ENCODE results near the gene KCTD7. TPM values are rescaled to one million over a fixed set of nuclear protein-coding genes. Genes with fewer than 3 reads are reported as not detected.

KCTD7 gene
- total RNA-seq, 1 experiment from 2014 or later, result 11.6 TPM

DNA sequence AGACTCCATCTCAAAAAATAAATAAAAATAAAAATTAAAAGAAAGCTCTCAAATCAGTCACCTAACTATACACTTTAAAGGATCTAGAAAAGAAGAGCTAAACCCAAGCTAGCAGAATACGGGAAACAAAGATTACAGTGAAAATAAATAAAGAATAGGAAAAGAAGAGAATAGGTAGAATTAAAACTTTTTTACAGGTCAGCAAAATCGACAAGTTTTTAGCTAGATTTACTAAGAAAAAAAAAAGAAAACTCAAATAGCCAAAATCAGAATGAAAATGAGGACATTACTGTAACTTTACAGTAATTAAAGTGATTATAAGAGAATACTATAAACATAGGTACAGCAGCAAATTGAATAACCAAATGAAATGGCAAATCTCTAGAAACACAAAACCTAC lies 60.4 kb downstream of the KCTD7 start:
- Mint-ChIP-seq H3K9me3 (peaks cover 13% of the 10 kb centered on the region), H3K4me1 (peaks cover 1% of the 10 kb centered on the region), H3K27ac (no peak overlapping the region), H3K27me3 (ENCODE audit: low read depth) (no peaks in the 10 kb centered on the region; the same call in 1 of the 2 replicates), H3K4me3 (no peak overlapping the region), H3K36me3 (peaks cover 7% of the 10 kb centered on the region)
- TF ChIP-seq ZNF232 (CRISPR knock-in tag; IDR thresholded peaks at IDR 0.05) (no peak), GTF2I (CRISPR knock-in tag; conservative IDR thresholded peaks at IDR 0.05) (no peak), MYBL2 (CRISPR knock-in tag; IDR thresholded peaks at IDR 0.05) (no peak), ZBTB21 (CRISPR knock-in tag; IDR thresholded peaks at IDR 0.05; ENCODE audit: borderline replicate concordance) (no peak), JAZF1 (CRISPR knock-in tag; IDR thresholded peaks at IDR 0.05) (no peak), ZNF671 (CRISPR knock-in tag; IDR thresholded peaks at IDR 0.05) (no peak), RORB (CRISPR knock-in tag; IDR thresholded peaks at IDR 0.05) (no peak), ZNF396 (CRISPR knock-in tag; IDR thresholded peaks at IDR 0.05; ENCODE audit: borderline replicate concordance) (no peak), ZNF219 (CRISPR knock-in tag; IDR thresholded peaks at IDR 0.05; ENCODE audit: borderline replicate concordance) (no peak)
- TF ChIP-seq, protein P1, sequence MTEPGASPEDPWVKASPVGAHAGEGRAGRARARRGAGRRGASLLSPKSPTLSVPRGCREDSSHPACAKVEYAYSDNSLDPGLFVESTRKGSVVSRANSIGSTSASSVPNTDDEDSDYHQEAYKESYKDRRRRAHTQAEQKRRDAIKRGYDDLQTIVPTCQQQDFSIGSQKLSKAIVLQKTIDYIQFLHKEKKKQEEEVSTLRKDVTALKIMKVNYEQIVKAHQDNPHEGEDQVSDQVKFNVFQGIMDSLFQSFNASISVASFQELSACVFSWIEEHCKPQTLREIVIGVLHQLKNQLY (CRISPR knock-in tag; IDR thresholded peaks at IDR 0.05), result no peak
- TF ChIP-seq, protein P2, sequence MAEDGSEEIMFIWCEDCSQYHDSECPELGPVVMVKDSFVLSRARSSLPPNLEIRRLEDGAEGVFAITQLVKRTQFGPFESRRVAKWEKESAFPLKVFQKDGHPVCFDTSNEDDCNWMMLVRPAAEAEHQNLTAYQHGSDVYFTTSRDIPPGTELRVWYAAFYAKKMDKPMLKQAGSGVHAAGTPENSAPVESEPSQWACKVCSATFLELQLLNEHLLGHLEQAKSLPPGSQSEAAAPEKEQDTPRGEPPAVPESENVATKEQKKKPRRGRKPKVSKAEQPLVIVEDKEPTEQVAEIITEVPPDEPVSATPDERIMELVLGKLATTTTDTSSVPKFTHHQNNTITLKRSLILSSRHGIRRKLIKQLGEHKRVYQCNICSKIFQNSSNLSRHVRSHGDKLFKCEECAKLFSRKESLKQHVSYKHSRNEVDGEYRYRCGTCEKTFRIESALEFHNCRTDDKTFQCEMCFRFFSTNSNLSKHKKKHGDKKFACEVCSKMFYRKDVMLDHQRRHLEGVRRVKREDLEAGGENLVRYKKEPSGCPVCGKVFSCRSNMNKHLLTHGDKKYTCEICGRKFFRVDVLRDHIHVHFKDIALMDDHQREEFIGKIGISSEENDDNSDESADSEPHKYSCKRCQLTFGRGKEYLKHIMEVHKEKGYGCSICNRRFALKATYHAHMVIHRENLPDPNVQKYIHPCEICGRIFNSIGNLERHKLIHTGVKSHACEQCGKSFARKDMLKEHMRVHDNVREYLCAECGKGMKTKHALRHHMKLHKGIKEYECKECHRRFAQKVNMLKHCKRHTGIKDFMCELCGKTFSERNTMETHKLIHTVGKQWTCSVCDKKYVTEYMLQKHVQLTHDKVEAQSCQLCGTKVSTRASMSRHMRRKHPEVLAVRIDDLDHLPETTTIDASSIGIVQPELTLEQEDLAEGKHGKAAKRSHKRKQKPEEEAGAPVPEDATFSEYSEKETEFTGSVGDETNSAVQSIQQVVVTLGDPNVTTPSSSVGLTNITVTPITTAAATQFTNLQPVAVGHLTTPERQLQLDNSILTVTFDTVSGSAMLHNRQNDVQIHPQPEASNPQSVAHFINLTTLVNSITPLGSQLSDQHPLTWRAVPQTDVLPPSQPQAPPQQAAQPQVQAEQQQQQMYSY (CRISPR knock-in tag; IDR thresholded peaks at IDR 0.05), result no peak
- TF ChIP-seq, protein P3, sequence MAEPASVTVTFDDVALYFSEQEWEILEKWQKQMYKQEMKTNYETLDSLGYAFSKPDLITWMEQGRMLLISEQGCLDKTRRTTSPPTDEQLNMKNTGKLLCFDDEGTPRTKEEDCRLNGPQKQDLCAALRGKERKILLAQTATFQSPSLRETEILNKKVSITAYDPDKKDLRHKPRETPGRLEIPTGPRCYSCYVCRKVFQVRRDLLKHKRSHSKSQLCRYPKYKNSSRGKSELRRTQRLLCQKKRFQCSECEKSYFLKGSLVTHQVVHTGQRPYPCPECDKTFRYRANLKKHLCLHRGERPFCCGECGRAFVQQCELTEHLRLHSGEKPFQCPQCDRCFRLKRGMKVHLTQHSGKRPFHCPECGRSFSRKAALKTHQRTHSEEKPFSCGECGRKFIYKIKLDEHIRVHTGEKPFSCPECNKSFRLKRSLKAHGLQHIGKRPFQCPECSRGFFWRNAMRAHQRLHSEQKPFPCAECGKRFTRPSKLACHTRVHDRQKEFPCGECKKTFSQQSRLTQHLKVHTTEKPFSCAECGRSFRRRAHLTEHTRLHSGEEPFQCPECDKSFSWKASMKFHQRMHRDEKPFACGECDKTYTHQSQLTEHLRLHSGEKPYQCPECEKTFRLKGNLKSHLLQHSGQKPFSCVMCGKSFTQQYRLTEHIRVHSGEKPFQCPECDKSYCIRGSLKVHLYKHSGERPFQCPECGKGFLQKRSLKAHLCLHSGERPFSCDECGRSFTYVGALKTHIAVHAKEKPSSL (CRISPR knock-in tag; conservative IDR thresholded peaks at IDR 0.05), result no peak
- POLR2A ChIA-PET, result no interaction called here
- DNase-seq (ENCODE audit: low spot score) (no peak), ATAC-seq (no peak)
- CTCF ChIA-PET, result interaction anchor here (0.6 kb wide), 1 partner anchor 10 kb away, joined by 3 read pairs; no protein-coding TSS in a partner anchor

DNA sequence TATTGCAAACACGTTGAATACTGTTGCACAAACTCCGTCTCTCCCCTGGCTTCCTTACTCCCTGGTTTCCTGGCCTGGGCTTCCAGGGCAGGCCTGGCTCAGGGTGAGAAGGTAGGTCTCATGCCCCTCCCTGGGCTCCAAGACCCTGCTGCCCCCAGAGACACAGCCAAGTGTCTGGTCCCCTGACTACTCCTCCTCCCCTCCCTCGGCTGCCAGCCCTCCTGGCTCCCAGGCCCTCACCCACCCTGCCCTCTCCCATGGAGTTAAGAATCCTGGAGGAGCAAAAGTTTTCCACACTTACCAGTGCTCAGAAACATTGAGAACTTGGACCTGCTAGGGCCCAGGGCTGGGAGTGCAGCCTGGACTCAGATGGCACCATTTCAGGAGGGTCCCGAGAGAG lies 64.7 kb downstream of the KCTD7 start:
- H3K4me3 Mint-ChIP-seq, result no peak overlapping the region
- ChIA-PET POLR2A (no interaction called here), CTCF (no interaction called here)
- no peaks in the 10 kb centered on the region; the same call in 1 of the 2 replicates for H3K27me3 Mint-ChIP-seq (ENCODE audit: low read depth)
- peaks cover 6% of the 10 kb centered on the region for H3K4me1 Mint-ChIP-seq
- peaks cover 3% of the 10 kb centered on the region for H3K9me3 Mint-ChIP-seq
- peaks cover 2% of the 10 kb centered on the region for H3K36me3 Mint-ChIP-seq
- no peak overlapping the region for H3K27ac Mint-ChIP-seq
- DNase-seq (ENCODE audit: low spot score) (no peak), ATAC-seq (no peak)
- TF ChIP-seq, protein P4, sequence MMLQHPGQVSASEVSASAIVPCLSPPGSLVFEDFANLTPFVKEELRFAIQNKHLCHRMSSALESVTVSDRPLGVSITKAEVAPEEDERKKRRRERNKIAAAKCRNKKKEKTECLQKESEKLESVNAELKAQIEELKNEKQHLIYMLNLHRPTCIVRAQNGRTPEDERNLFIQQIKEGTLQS (CRISPR knock-in tag; conservative IDR thresholded peaks at IDR 0.05), result no peak
- TF ChIP-seq, protein P5, sequence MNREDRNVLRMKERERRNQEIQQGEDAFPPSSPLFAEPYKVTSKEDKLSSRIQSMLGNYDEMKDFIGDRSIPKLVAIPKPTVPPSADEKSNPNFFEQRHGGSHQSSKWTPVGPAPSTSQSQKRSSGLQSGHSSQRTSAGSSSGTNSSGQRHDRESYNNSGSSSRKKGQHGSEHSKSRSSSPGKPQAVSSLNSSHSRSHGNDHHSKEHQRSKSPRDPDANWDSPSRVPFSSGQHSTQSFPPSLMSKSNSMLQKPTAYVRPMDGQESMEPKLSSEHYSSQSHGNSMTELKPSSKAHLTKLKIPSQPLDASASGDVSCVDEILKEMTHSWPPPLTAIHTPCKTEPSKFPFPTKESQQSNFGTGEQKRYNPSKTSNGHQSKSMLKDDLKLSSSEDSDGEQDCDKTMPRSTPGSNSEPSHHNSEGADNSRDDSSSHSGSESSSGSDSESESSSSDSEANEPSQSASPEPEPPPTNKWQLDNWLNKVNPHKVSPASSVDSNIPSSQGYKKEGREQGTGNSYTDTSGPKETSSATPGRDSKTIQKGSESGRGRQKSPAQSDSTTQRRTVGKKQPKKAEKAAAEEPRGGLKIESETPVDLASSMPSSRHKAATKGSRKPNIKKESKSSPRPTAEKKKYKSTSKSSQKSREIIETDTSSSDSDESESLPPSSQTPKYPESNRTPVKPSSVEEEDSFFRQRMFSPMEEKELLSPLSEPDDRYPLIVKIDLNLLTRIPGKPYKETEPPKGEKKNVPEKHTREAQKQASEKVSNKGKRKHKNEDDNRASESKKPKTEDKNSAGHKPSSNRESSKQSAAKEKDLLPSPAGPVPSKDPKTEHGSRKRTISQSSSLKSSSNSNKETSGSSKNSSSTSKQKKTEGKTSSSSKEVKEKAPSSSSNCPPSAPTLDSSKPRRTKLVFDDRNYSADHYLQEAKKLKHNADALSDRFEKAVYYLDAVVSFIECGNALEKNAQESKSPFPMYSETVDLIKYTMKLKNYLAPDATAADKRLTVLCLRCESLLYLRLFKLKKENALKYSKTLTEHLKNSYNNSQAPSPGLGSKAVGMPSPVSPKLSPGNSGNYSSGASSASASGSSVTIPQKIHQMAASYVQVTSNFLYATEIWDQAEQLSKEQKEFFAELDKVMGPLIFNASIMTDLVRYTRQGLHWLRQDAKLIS (CRISPR knock-in tag; IDR thresholded peaks at IDR 0.05; ENCODE audit: borderline replicate concordance), result no peak
- TF ChIP-seq, protein P6, sequence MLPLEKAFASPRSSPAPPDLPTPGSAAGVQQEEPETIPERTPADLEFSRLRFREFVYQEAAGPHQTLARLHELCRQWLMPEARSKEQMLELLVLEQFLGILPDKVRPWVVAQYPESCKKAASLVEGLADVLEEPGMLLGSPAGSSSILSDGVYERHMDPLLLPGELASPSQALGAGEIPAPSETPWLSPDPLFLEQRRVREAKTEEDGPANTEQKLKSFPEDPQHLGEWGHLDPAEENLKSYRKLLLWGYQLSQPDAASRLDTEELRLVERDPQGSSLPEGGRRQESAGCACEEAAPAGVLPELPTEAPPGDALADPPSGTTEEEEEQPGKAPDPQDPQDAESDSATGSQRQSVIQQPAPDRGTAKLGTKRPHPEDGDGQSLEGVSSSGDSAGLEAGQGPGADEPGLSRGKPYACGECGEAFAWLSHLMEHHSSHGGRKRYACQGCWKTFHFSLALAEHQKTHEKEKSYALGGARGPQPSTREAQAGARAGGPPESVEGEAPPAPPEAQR (CRISPR knock-in tag; IDR thresholded peaks at IDR 0.05), result no peak
- TF ChIP-seq, protein P7, sequence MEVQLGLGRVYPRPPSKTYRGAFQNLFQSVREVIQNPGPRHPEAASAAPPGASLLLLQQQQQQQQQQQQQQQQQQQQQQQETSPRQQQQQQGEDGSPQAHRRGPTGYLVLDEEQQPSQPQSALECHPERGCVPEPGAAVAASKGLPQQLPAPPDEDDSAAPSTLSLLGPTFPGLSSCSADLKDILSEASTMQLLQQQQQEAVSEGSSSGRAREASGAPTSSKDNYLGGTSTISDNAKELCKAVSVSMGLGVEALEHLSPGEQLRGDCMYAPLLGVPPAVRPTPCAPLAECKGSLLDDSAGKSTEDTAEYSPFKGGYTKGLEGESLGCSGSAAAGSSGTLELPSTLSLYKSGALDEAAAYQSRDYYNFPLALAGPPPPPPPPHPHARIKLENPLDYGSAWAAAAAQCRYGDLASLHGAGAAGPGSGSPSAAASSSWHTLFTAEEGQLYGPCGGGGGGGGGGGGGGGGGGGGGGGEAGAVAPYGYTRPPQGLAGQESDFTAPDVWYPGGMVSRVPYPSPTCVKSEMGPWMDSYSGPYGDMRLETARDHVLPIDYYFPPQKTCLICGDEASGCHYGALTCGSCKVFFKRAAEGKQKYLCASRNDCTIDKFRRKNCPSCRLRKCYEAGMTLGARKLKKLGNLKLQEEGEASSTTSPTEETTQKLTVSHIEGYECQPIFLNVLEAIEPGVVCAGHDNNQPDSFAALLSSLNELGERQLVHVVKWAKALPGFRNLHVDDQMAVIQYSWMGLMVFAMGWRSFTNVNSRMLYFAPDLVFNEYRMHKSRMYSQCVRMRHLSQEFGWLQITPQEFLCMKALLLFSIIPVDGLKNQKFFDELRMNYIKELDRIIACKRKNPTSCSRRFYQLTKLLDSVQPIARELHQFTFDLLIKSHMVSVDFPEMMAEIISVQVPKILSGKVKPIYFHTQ (CRISPR knock-in tag; IDR thresholded peaks at IDR 0.05), result no peak
- TF ChIP-seq EMX1 (CRISPR knock-in tag; IDR thresholded peaks at IDR 0.05) (no peak), MXD4 (CRISPR knock-in tag; IDR thresholded peaks at IDR 0.05; ENCODE audit: borderline replicate concordance) (no peak)
- TF ChIP-seq, protein P3 (CRISPR knock-in tag; conservative IDR thresholded peaks at IDR 0.05), result no peak
